ENCODE data around the gene TPPP.

The TPPP gene

DNA sequence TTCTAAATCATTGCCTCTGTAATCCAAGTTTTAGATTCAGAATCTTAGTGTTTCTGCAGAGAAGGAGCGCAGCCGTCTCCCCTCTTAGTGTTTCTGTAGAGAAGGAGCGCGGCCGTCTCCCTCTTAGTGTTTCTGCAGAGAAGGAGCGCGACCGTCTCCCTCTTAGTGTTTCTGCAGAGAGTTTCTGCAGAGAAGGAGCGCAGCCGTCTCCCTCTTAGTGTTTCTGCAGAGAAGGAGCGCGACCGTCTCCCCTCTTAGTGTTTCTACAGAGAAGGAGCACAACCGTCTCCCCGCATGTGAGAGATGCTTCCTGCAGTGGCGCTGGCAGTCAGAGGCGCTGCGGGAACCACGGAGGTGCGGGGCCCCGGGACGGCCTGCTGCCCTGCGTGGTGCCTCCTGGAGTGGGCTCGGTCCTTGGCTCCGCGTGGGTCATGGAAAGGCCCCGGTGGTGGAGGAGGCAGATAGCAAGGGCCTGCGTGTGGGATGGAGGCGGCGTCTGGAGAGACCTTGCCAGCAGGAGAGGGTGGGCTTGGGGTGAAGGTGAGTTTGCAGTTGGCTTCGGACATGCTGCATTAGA is 70.1 kb downstream of the TPPP start:
- no peak for DNase-seq

DNA sequence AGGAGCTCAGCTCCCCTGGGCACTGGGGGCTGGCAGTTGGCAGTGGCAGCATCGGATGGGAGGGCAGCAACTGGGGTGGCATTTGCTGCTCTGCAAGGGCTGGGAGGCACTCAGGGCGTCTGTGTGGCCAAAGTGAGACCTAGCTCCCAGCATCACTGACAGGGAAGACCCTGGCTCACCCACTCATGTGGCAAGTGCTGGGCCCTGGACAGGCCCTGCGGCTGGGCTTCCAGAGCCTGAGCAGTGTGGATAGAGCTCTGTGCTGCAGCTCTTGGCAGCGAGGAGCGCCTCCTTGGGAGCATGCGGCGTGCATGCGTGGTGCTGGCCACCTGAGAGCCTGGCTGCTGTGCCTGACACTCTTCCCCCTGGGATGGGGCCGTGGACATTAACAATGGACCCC is 70.8 kb downstream of the TPPP start:
- DNase-seq: no peak

DNA sequence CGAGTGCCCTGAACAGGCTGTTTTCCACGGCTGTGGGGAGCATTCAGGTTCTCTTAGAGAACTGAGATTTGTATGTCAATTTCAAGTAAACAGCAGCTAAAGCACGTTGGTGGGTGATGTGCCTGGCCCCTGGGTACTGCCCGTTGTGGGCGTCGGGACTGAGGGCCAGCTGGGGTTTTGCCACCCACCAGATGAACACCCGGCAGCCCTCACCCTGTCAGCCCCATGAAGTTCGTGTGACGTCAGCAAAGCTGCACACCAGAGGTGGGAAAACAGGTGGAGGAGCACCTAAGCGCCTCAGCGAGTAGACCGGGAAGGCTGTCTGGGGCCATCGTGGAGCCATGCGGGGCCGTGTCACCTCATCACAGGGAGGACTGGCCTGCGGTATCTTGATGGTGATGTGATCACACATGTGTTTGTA is 71.8 kb downstream of the TPPP start:
- DNase-seq: no peak

DNA sequence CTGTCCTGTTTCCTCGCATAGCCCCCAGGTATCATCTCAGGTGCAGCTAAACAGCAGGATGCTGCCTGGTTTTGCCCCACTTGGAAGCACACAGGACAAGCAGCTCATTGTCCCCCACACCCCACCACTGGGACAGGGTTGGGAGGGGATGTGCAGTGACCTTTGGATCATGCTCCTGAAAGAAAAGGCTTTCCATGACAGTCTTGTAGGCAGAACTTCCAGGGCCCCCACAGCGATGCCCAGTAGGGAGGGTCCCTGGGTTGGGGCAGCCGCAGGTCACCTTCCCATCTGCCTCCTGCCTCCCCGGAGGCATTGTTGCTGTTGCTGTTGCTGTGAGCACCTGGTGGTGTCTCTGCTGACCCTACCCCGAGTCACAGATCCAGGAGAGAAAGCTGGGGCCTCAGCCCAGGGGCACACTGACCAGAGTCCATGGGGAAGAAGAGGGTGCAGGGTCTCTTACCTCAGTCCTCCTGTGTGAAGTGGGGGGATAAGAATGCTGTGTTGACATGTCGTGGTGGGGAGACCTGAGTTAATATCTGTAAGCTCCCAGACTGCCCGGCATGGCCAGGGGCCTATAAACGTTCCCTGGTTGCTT is 72.5 kb downstream of the TPPP start:
- no peak for DNase-seq

- no peak for DNase-seq
Measured at GRCh38 chr5:620152-620551, 73.0 kb downstream of the TPPP start.

DNA sequence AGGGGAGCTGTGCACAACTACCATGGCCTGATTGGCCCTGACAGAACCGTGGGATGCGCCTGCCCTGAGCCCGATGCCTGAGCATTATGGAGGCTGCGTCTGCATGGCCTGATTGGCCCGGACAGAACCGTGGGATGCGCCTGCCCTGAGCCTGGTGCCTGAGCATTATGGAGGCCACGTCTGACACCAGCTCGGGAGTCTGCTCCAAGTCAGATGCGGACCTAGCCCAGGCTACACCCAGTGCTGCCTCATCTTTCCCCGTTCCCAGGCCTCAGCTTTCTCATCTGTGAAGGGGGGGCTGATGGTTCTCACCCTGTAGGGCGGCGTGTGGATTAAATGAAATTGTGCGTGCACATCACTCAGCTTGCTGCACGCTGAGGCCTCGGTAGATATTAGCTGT is 73.7 kb downstream of the TPPP start:
- DNase-seq: no peak

GRCh38 chr5:618450-618849 is 74.7 kb downstream of the TPPP start:
- DNase-seq: no peak

GRCh38 chr5:617896-618295 is 75.3 kb downstream of the TPPP start:
- DNase-seq: no peak

- DNase-seq: no peak
Measured at GRCh38 chr5:616484-617039, 76.6 kb downstream of the TPPP start.

- no peak for DNase-seq
Measured at GRCh38 chr5:612498-613424, 80.4 kb downstream of the TPPP start.

- peak; percentile 74 for DNase-seq
Measured at GRCh38 chr5:611731-612486, 81.2 kb downstream of the TPPP start, which contains the start of gene CEP72. CEP72 (plus strand) TSS chr5:612340; CDS start chr5:612362, 22 bp downstream.

DNA sequence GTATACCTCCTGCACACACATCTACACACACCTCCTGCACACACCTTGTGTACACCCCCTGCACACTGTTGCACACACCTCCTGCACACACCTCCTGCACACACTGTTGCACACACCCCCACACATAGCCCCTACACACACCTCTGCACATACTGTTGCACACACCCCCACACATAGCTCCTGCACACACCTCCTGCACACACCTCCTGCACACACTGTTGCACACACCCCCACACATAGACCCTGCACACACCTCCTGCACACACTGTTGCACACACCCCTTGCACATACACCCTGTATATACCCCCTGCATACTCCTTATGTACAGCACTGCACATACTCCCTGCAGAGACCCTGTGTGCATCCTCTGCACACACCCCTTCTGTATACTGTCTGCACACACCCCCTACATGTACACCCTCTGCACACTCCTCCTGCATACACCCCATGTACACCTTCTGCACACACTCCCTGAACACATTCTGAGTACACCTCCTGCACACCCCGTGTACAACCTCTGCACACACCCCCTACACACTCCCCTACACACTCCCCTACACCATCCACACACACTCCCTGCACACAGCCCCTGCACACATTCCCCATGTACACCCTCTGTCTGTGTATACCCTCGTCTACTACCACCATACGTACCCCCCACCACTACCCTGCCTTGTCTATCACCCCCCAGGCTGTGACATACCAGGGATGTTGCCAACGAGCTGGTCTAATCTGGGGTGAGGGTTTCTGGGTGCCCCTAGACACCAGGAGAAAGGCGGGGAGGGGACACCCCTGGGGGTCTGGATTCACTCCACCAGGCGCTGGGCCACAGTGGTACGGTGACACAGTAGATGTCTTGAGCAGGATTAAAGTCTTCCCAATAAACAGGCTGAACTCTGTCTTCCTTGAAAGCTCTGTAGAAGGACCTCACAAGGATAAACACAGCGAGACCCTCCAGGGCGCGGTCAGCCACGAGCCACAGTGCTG is 82.1 kb downstream of the TPPP start:
- no peak for DNase-seq

DNA sequence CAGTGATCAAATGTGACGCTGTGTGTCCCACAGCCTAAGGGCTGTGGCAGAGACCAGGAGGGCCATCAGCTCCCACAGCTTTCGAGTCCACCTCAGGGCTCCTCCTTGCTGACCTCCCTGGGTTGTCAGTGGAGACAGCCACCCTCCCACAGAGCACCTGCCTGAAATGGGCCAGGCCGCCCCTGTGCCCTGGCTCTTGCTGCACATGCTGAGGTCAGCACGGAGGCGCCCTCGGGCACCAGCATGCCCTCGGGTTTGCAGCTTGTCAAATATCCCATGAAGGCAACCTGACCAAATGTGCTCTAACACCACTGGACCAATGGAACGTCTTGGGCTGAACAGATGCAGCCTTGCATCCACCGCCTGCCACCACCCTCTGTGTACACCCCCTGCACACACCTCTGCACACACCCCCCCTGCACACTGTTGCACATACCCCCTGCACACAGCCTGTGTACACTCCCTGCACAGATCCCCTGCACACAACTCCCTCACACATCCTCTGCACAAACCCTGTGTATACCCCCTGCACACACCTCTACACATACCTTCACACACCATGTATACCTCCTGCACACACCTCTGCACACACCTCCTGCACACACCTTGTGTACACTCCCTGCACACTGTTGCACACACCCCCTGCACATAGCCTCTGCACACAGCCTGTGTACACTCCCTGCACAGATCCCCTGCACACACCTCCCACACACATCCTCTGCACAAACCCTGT is 83.0 kb downstream of the TPPP start:
- DNase-seq: no peak
